ENCODE measurements around the gene SPATA2L. TPM values are rescaled to one million over a fixed set of nuclear protein-coding genes. Genes with fewer than 3 reads are reported as not detected.
"Not testable (repeated sequence)": the region's sequence is repeated elsewhere in the genome, so short reads cannot be mapped to it uniquely, and the experiment has no call there.

SPATA2L gene
- polyA plus RNA-seq, 3 donors: 4.7 to 5.7 (median 5.6) TPM

- no peak for DNase-seq (ENCODE audit: low read depth in 3 of 3, low spot score in 2 of 3)
Measured at GRCh38 chr16:89693289-89693731, 8.2 kb downstream of the SPATA2L start.

GRCh38 chr16:89691986-89692569 lies 9.4 kb downstream of the SPATA2L start:
- no peak for DNase-seq (ENCODE audit: low read depth in 3 of 3, low spot score in 2 of 3)

DNA sequence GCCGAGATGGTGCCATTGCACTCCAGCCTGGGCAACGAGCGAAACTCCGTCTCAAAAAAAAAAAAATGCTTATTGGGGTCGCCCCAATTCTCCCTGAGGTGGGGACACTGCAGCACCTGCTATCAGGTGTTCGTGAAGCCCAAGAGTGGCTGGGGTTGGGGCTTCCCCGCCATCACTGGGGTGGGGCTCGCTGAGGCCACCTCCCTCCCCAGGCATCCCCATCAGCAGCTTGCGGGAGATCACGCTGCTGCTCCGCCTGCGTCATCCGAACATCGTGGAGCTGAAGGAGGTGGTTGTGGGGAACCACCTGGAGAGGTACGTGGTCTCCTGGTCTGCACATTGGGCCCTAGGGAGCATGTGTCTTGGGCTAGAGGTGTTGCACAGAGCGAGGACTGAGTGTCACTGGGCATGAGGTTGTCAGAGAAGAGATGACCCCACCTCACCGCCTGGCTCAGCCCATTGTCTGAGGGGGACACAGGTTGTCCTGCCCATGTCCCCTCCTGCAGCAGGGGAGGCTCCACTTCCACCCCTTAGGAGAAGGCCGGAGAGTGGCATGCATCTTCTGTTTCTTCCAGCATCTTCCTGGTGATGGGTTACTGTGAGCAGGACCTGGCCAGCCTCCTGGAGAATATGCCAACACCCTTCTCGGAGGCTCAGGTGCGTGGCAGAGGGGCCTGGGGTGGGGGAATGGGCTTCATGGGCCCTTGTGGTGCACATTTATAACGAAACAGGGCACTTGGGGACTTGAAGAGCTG lies 10.1 kb downstream of the SPATA2L start:
- no peak for DNase-seq (ENCODE audit: low read depth in 3 of 3, low spot score in 2 of 3)

DNA sequence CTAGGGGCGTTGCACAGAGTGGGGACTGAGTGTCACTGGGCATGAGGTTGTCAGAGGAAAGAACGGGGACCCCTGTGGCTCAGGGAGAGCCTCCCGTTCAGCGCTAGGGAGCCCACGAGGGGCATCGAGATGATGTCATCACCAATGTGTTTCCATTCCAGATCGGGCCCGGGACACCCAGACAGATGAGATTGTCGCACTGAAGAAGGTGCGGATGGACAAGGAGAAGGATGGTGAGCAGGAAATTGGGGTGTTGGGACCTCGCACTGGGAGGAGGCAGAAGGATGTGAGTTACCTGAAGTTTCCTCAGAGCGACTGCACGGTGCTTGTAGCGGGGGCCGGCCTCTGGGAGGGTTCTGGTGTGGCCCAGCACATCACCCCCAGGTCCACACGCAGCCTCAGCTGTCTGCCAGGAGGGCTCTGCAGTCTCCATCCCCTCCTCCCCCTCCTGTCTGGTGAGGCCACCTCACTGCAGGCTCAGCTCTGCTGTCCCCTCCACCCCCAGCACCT lies 11.1 kb downstream of the SPATA2L start:
- no peak for DNase-seq (ENCODE audit: low read depth in 3 of 3, low spot score in 2 of 3)

GRCh38 chr16:89689621-89690020 lies 11.9 kb downstream of the SPATA2L start:
- not testable (repeated sequence) for DNase-seq (ENCODE audit: low read depth in 3 of 3, low spot score in 2 of 3)

- no peak for DNase-seq (ENCODE audit: low read depth in 3 of 3, low spot score in 2 of 3)
Measured at GRCh38 chr16:89689142-89689541, 12.4 kb downstream of the SPATA2L start.

GRCh38 chr16:89688395-89688794 lies 13.1 kb downstream of the SPATA2L start:
- DNase-seq (ENCODE audit: low read depth in 3 of 3, low spot score in 2 of 3): no peak

GRCh38 chr16:89687092-89687940 lies 14.2 kb downstream of the SPATA2L start:
- peak in 2 of 3 donors; percentile 37 to 54 for DNase-seq (ENCODE audit: low read depth in 3 of 3, low spot score in 2 of 3)

- DNase-seq (ENCODE audit: low read depth in 3 of 3, low spot score in 2 of 3): peak; percentile 78 to 90 (median 83)
Measured at GRCh38 chr16:89686520-89687091, 14.9 kb downstream of the SPATA2L start, which contains the start of gene CDK10. Gene CDK10, plus strand, starts transcription at chr16:89686689. Its CDS starts 22 bp downstream, at chr16:89686711.

DNA sequence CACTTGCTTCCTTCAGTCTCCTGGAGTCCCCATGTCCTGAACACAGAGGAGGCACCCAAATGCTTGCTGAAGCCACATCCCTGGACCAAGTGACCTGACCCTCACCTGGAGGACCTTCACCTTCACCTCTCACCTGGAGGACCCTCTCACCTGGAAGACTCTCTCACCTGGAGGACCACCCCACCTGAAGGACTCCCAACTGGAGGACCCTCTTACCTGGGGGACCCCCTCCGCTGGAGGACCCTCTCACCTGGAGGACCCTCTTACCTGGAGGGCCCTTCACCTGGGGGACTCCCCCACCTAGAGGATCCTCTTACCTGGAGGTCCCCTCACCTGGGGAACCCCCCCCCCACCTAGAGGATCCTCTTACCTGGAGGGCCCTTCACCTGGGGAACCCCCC lies 15.6 kb downstream of the SPATA2L start:
- no peak for DNase-seq (ENCODE audit: low read depth in 3 of 3, low spot score in 2 of 3)

- DNase-seq (ENCODE audit: low read depth in 3 of 3, low spot score in 2 of 3): no peak
Measured at GRCh38 chr16:89678258-89678657, 23.2 kb downstream of the SPATA2L start.

DNA sequence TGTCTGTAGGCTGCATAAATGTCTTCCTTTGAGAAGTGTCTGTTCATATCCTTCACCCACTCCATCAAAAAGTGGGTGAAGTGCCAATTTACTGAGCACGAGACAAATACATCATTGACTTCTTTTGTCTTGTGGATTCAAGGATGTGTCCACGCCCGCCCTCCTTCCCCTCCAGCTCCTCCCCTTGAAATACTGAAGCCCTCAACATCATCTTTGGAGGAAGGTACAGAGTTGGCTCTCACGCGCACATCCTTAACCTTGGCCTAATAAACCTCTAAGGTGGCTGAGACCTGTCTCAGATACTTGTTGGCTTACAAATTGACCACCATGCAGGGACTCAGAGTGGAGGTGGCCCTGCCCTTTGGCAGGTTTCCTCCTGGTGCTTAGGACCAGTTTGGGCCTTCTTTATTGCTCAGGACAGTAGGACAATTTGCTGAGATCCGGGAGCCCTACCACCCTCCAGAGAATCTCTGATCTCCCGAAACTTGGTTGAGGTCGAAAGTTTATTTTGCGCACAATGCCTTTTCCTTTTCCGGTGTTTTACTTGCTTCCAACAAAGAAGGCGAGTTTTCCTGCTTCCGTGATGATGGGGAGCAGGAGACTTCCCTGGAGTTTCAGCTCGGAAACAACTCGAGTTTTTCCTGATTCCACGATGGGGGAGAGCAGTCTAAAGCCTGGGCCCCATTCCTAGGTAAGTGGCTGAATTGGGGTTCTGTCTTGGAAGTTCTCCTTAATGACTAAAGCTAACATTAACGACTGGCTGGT lies 29.1 kb downstream of the SPATA2L start:
- DNase-seq (ENCODE audit: low read depth in 3 of 3, low spot score in 2 of 3): no peak

GRCh38 chr16:89671565-89671964 lies 29.9 kb downstream of the SPATA2L start:
- DNase-seq (ENCODE audit: low read depth in 3 of 3, low spot score in 2 of 3): not testable (repeated sequence)

DNA sequence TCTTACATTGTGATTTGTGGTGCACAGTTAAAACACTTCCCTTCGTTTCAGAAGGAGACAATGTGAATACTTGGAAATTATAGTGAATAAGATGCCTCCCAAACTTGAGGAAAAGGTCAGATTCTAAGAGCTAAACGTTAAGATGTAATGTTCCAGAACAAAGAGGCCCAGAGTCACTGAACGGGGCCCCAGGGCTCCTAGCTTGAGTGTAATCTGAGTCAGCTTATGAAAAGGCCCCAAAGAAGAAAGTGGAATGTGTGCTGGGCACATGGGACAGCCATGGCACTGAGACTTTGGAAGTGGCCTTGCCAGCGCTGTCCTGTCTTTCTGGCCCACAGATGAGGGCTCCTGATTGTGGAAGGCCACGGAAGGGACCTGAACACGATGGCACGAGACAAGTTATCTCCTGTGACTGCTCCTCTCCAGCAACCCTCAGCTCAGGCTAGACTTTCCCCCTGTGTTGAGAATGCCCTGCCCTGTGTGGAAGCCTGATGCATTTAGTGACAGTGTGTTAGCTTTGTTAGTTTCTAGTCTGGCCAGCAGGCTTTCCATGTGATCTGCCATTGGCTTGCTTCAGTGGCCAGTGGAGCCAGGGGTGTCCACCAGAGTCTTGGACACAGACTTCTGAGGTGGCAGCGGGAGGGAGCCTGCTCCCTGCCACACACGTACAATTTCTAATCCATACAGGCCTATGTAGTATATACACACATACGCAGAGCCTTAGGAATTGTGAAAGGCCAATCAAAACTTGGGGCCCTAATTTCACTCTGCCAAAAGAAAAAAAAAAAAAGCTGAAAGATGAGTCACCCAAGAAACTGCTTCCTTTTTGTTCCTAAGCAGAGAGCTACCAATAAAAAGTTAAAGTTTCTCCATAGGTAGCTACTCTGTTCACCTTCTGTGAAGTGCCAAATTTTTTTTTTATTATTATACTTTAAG lies 30.7 kb downstream of the SPATA2L start:
- no peak for DNase-seq (ENCODE audit: low read depth in 3 of 3, low spot score in 2 of 3)

GRCh38 chr16:89669755-89670154 lies 31.8 kb downstream of the SPATA2L start:
- DNase-seq (ENCODE audit: low read depth in 3 of 3, low spot score in 2 of 3): no peak

DNA sequence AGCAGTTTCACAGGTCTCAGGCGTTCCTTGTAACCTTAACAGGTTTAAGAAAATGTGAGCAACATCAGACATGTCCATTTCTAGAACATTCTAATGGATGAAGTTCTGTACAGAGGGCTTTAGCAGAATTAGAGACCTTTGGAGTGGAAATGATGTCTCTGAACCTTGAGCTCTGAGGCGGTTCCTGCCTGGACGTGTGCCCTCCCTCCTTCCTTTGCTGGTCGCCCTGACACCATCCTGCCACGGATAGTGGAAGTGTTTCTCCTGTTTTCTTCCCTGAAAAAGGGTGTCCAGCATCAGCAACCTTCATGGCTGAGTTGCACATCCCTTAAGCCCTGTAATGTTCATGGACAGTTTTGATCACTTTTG lies 32.7 kb downstream of the SPATA2L start:
- DNase-seq (ENCODE audit: low read depth in 3 of 3, low spot score in 2 of 3): no peak

- no peak for DNase-seq (ENCODE audit: low read depth in 3 of 3, low spot score in 2 of 3)
Measured at GRCh38 chr16:89667633-89668032, 33.9 kb downstream of the SPATA2L start.

DNA sequence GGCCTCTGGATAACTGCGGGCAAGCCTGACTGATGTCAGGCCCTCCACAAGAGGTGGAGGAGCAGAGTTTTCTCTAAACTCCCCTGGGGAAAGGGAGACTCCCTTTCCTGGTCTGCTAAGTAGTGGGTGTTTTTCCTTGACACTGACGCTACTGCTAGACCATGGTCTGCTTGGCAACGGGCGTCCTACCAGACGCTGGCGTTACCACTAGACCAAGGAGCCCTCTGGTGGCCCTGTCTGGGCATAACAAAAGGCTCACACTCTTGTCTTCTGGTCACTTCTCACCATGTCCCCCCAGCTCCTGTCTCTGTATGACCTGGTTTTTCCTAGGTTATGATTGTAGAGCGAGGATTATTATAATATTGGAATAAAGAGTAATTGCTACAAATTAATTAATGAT lies 34.5 kb downstream of the SPATA2L start:
- not testable (repeated sequence) for DNase-seq (ENCODE audit: low read depth in 3 of 3, low spot score in 2 of 3)

DNA sequence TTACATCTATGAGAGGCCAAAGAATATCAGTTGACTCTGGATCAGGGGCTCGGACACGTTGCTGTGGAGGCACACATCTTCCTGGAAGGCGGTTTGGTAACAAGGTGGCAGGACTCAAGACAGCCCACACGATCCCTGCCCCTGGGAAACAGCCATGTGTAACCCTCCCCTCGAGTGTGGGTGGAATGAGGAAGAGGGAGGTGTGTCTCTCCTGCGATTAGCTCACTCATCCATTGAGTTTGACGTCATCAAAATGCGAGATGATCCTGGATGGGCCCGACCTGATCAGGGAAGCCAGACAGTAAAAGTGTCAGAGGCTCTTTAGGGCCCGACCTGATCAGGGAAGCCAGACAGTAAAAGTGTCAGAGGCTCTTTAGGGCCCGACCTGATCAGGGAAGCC lies 37.3 kb downstream of the SPATA2L start:
- DNase-seq (ENCODE audit: low read depth in 3 of 3, low spot score in 2 of 3): not testable (repeated sequence)

All from right renal cortex interstitium (tissue), 3 donors.